ENCODE data around the gene NKX3-2. TPM values are rescaled to one million over a fixed set of nuclear protein-coding genes. Genes with fewer than 3 reads are reported as not detected.

Gene NKX3-2
- total and polyA plus RNA-seq, 9 donors, result 0.09 to 0.84 (median 0.19) TPM

GRCh38 chr4:13533670-13534343, 10.5 kb downstream of the NKX3-2 start:
- peaks cover 2% of the 10 kb centered on the region for H3K9me3 ChIP-seq (replicated peaks; ENCODE audit: control insufficient read depth, low read depth, low read length)
- H3K27ac ChIP-seq (ENCODE audit: low read length), result no peak overlapping the region
- H3K4me3 ChIP-seq (ENCODE audit: low read length), result no peak overlapping the region
- H3K27me3 ChIP-seq (ENCODE audit: control insufficient read depth, insufficient read depth, low read length), result peaks cover 96% of the 10 kb centered on the region
- 8% methylated on average over 10 of the region's 13 CpGs for WGBS (ENCODE audit: insufficient coverage)
- H3K36me3 ChIP-seq (ENCODE audit: control insufficient read depth, insufficient read depth, low read length), result no peaks in the 10 kb centered on the region
- DNase-seq, result no peak
- H3K4me1 ChIP-seq (ENCODE audit: control insufficient read depth, insufficient read depth, low read length), result peaks cover 10% of the 10 kb centered on the region

GRCh38 chr4:13531625-13531998, 12.7 kb downstream of the NKX3-2 start:
- Histone ChIP-seq H3K4me3 (ENCODE audit: low read length) (no peak overlapping the region), H3K36me3 (ENCODE audit: control insufficient read depth, insufficient read depth, low read length) (no peaks in the 10 kb centered on the region)
- WGBS (ENCODE audit: insufficient coverage), result 20% methylated on average over 6 of the region's 8 CpGs

GRCh38 chr4:13530823-13531624, 13.3 kb downstream of the NKX3-2 start:
- H3K4me3 ChIP-seq (ENCODE audit: low read length), result no peak overlapping the region
- H3K27me3 ChIP-seq (ENCODE audit: control insufficient read depth, insufficient read depth, low read length), result peaks cover 96% of the 10 kb centered on the region
- H3K9me3 ChIP-seq (replicated peaks; ENCODE audit: control insufficient read depth, low read depth, low read length), result no peaks in the 10 kb centered on the region
- no peak overlapping the region for H3K27ac ChIP-seq (ENCODE audit: low read length)
- WGBS (ENCODE audit: insufficient coverage), result 5% methylated on average over 34 of the region's 35 CpGs
- no peak for DNase-seq
- H3K36me3 ChIP-seq (ENCODE audit: control insufficient read depth, insufficient read depth, low read length), result no peaks in the 10 kb centered on the region
- H3K4me1 ChIP-seq (ENCODE audit: control insufficient read depth, insufficient read depth, low read length), result peaks cover 14% of the 10 kb centered on the region

More at GRCh38 chr4:13531625-13531998, 12.7 kb downstream of the NKX3-2 start:
- H3K27me3 ChIP-seq (ENCODE audit: control insufficient read depth, insufficient read depth, low read length), result peaks cover 96% of the 10 kb centered on the region
- DNase-seq, result no peak
- H3K4me1 ChIP-seq (ENCODE audit: control insufficient read depth, insufficient read depth, low read length), result peaks cover 14% of the 10 kb centered on the region
- H3K27ac ChIP-seq (ENCODE audit: low read length), result no peak overlapping the region
- no peaks in the 10 kb centered on the region for H3K9me3 ChIP-seq (replicated peaks; ENCODE audit: control insufficient read depth, low read depth, low read length)

- Histone ChIP-seq H3K27me3 (ENCODE audit: control insufficient read depth, insufficient read depth, low read length) (peaks cover 96% of the 10 kb centered on the region), H3K9me3 (replicated peaks; ENCODE audit: control insufficient read depth, low read depth, low read length) (peaks cover 5% of the 10 kb centered on the region), H3K36me3 (ENCODE audit: control insufficient read depth, insufficient read depth, low read length) (no peaks in the 10 kb centered on the region), H3K27ac (ENCODE audit: low read length) (no peak overlapping the region), H3K4me3 (ENCODE audit: low read length) (no peak overlapping the region), H3K4me1 (ENCODE audit: control insufficient read depth, insufficient read depth, low read length) (peaks cover 14% of the 10 kb centered on the region)
- 7% methylated on average over 14 of the region's 37 CpGs for WGBS (ENCODE audit: insufficient coverage)
- no peak for DNase-seq
Measured at GRCh38 chr4:13529128-13529919, 15.0 kb downstream of the NKX3-2 start.

DNA sequence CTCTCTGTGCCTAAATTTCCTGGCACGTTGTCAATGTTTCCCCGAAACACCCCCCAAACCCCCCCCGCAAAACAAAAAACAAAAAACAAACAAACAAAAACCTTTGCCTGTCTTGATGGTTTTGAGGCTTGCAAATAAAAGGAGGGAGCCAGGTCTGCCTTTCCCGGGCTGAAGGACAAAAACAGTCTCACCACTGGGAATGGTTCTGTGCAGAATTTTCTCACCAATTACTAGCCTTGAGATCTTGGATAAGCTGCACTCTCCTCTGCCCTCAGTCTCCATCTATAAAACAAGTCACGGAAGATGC, 15.5 kb downstream of the NKX3-2 start:
- no peaks in the 10 kb centered on the region for H3K36me3 ChIP-seq (ENCODE audit: control insufficient read depth, insufficient read depth, low read length)
- peaks cover 96% of the 10 kb centered on the region for H3K27me3 ChIP-seq (ENCODE audit: control insufficient read depth, insufficient read depth, low read length)
- H3K9me3 ChIP-seq (replicated peaks; ENCODE audit: control insufficient read depth, low read depth, low read length), result peaks cover 11% of the 10 kb centered on the region
- no peak overlapping the region for H3K27ac ChIP-seq (ENCODE audit: low read length)
- no peak for DNase-seq
- WGBS (ENCODE audit: insufficient coverage), result 0% methylated on average over 2 of the region's 5 CpGs
- peaks cover 14% of the 10 kb centered on the region for H3K4me1 ChIP-seq (ENCODE audit: control insufficient read depth, insufficient read depth, low read length)
- no peak overlapping the region for H3K4me3 ChIP-seq (ENCODE audit: low read length)

DNA sequence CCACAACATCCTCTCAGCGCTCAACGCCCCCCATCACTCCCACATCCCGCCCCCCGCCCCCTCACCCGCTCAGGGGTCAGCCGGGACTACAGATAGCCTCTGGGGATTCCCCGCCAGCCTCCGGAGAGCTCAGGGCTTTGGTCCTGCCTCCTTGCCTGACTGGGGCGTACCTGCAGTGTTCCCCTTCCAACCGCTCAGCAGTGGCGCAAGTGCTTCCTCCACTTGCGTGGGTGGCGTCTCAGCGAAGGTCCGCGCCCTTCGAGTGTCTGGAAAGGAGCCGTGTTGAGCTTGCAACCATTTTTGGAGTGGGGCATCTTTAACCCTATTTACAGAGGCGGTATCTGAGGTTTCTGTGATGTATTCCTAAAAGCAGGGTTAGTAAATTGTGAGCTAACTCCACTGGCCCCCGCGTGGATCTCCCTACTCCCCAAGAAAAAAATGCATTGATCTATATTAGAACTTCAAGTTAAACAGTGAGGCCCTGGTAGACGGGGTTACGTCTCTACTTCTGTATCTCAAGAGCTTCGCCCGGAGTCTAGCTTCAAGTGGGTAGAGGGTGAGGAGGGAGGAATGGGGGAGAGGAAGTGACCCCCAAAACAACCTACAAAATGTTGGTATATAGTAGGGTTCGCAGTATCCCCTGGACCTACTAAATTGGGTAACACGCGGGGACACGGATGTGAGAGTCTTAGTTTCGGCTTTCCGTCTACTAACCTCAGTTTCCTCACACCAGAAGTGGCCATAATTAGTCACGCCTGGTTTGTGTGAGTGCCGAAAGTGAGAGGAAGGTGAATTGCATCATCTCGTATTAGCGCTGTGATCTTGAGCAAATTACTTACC, 16.1 kb downstream of the NKX3-2 start:
- Histone ChIP-seq H3K4me3 (ENCODE audit: low read length) (no peak overlapping the region), H3K27ac (ENCODE audit: low read length) (no peak overlapping the region), H3K4me1 (ENCODE audit: control insufficient read depth, insufficient read depth, low read length) (peaks cover 14% of the 10 kb centered on the region), H3K36me3 (ENCODE audit: control insufficient read depth, insufficient read depth, low read length) (no peaks in the 10 kb centered on the region), H3K27me3 (ENCODE audit: control insufficient read depth, insufficient read depth, low read length) (peaks cover 96% of the 10 kb centered on the region), H3K9me3 (replicated peaks; ENCODE audit: control insufficient read depth, low read depth, low read length) (peaks cover 12% of the 10 kb centered on the region)
- DNase-seq, result no peak
- WGBS (ENCODE audit: insufficient coverage), result 0% methylated on average over 3 of the region's 35 CpGs

GRCh38 chr4:13527192-13527980, 16.9 kb downstream of the NKX3-2 start:
- no peak for DNase-seq
- H3K4me1 ChIP-seq (ENCODE audit: control insufficient read depth, insufficient read depth, low read length), result peaks cover 14% of the 10 kb centered on the region
- no peak overlapping the region for H3K4me3 ChIP-seq (ENCODE audit: low read length)
- H3K9me3 ChIP-seq (replicated peaks; ENCODE audit: control insufficient read depth, low read depth, low read length), result peaks cover 12% of the 10 kb centered on the region
- WGBS (ENCODE audit: insufficient coverage), result 1% methylated on average over 36 of the region's 46 CpGs
- no peak overlapping the region for H3K27ac ChIP-seq (ENCODE audit: low read length)
- H3K36me3 ChIP-seq (ENCODE audit: control insufficient read depth, insufficient read depth, low read length), result no peaks in the 10 kb centered on the region
- H3K27me3 ChIP-seq (ENCODE audit: control insufficient read depth, insufficient read depth, low read length), result peaks cover 96% of the 10 kb centered on the region

DNA sequence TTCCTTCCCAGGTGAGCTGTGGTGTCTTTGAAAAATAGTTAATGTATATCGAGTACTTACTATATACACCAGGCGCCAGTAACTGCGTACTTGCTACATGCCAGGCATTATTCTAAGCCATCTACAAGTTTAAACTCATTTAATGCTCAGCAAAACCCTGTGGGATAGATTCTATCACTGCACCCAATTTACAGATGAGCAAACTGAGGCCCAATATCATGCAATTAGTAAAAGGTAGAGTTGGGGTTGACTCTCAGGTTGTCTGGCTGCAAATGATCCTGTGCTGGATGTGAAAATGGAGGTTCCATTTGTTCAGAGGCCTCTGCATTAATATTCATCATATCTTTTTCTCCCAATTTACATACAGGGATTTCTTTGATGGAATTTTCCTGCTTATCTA, 17.6 kb downstream of the NKX3-2 start:
- WGBS (ENCODE audit: insufficient coverage), result no CpG with 5 or more reads among the region's 3 CpGs
- Histone ChIP-seq H3K4me1 (ENCODE audit: control insufficient read depth, insufficient read depth, low read length) (peaks cover 14% of the 10 kb centered on the region), H3K36me3 (ENCODE audit: control insufficient read depth, insufficient read depth, low read length) (no peaks in the 10 kb centered on the region), H3K27me3 (ENCODE audit: control insufficient read depth, insufficient read depth, low read length) (peaks cover 97% of the 10 kb centered on the region), H3K27ac (ENCODE audit: low read length) (no peak overlapping the region), H3K9me3 (replicated peaks; ENCODE audit: control insufficient read depth, low read depth, low read length) (peaks cover 12% of the 10 kb centered on the region), H3K4me3 (ENCODE audit: low read length) (no peak overlapping the region)
- no peak for DNase-seq

- Histone ChIP-seq H3K4me3 (ENCODE audit: low read length) (no peak overlapping the region), H3K27ac (ENCODE audit: low read length) (no peak overlapping the region), H3K9me3 (replicated peaks; ENCODE audit: control insufficient read depth, low read depth, low read length) (peaks cover 12% of the 10 kb centered on the region), H3K27me3 (ENCODE audit: control insufficient read depth, insufficient read depth, low read length) (peaks cover 93% of the 10 kb centered on the region), H3K36me3 (ENCODE audit: control insufficient read depth, insufficient read depth, low read length) (no peaks in the 10 kb centered on the region), H3K4me1 (ENCODE audit: control insufficient read depth, insufficient read depth, low read length) (peaks cover 8% of the 10 kb centered on the region)
- DNase-seq, result no peak
- 15% methylated on average over 2 of the region's 4 CpGs for WGBS (ENCODE audit: insufficient coverage)
Measured at GRCh38 chr4:13525606-13526281, 18.6 kb downstream of the NKX3-2 start.
